GM13977 (cell line): ENCODE results near the gene DNAH2.

Source experiments
- DNase-seq: peaks from one replicate; pipeline ENCODE4 v3.0.0; 2012; ENCODE audit warnings: low spot score
- in situ Hi-C: fragments of 300-500 bp; cut with MboI; formaldehyde crosslinking; loops from one replicate; pipeline ENCODE4 v1.12.0; 2022; ENCODE audit warnings: low sequenced_read_pairs, low pct_unique_long_range_greater_than_20kb, mixed read lengths, inconsistent platforms; ENCODE audit not compliant: unreplicated experiment
- TF ChIP-seq, protein P1 (sequence below): IDR thresholded peaks from 2 replicates; pipeline ENCODE4 v1.5.1; 2012; ENCODE audit warnings: mild to moderate bottlenecking, control low read depth; ENCODE audit not compliant: insufficient read depth; ENCODE audit errors: extremely low read depth, missing control alignments

DNAH2 gene

DNA sequence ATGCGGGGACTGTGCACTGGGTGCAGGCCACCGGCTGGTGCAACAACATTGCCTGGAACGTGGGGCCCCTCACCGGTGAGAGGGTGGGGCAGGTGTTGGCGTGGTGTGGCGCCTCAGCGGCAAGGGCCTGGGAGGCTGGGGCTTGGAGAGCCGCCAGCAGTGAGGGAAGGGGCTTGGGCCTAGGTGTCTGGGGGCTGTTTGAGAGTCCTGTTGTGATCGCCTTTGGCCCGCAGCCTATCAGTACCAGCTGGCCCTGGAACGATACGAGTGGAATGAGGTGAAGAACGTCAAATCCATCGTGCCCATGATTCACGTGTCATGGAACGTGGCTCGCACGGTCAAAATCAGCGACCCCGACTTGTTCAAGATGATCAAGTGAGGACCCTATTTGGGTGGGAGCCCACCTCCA is 134.7 kb downstream of the DNAH2 start:
- TF ChIP-seq, protein P1, sequence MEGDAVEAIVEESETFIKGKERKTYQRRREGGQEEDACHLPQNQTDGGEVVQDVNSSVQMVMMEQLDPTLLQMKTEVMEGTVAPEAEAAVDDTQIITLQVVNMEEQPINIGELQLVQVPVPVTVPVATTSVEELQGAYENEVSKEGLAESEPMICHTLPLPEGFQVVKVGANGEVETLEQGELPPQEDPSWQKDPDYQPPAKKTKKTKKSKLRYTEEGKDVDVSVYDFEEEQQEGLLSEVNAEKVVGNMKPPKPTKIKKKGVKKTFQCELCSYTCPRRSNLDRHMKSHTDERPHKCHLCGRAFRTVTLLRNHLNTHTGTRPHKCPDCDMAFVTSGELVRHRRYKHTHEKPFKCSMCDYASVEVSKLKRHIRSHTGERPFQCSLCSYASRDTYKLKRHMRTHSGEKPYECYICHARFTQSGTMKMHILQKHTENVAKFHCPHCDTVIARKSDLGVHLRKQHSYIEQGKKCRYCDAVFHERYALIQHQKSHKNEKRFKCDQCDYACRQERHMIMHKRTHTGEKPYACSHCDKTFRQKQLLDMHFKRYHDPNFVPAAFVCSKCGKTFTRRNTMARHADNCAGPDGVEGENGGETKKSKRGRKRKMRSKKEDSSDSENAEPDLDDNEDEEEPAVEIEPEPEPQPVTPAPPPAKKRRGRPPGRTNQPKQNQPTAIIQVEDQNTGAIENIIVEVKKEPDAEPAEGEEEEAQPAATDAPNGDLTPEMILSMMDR = no peak
- in situ Hi-C loops = no loop called here
- no peak for DNase-seq

DNA sequence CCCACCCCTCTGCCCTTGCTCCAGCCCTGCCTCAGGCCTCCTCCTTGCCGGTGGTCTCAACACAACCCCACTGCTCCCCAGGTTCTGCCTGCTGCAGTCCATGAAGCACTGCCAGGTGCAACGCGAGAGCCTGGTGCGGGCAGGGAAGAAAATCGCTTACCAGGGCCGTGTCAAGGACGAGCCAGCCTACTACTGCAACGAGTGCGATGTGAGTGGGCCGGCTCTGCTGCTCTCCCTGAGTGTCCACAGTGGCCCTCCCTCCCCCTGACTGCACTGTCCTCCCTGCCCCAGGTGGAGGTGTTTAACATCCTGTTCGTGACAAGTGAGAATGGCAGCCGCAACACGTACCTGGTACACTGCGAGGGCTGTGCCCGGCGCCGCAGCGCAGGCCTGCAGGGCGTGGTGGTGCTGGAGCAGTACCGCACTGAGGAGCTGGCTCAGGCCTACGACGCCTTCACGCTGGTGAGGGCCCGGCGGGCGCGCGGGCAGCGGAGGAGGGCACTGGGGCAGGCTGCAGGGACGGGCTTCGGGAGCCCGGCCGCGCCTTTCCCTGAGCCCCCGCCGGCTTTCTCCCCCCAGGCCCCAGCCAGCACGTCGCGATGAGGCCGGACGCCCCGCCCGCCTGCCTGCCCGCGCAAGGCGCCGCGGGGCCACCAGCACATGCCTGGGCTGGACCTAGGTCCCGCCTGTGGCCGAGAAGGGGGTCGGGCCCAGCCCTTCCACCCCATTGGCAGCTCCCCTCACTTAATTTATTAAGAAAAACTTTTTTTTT is 135.6 kb downstream of the DNAH2 start:
- no peak for DNase-seq
- TF ChIP-seq, protein P1 = no peak
- in situ Hi-C loops = no loop called here

DNA sequence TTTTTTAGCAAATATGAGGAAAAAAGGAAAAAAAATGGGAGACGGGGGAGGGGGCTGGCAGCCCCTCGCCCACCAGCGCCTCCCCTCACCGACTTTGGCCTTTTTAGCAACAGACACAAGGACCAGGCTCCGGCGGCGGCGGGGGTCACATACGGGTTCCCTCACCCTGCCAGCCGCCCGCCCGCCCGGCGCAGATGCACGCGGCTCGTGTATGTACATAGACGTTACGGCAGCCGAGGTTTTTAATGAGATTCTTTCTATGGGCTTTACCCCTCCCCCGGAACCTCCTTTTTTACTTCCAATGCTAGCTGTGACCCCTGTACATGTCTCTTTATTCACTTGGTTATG is 136.1 kb downstream of the DNAH2 start:
- in situ Hi-C loops = no loop called here
- no peak for DNase-seq
- TF ChIP-seq, protein P1 = no peak

DNA sequence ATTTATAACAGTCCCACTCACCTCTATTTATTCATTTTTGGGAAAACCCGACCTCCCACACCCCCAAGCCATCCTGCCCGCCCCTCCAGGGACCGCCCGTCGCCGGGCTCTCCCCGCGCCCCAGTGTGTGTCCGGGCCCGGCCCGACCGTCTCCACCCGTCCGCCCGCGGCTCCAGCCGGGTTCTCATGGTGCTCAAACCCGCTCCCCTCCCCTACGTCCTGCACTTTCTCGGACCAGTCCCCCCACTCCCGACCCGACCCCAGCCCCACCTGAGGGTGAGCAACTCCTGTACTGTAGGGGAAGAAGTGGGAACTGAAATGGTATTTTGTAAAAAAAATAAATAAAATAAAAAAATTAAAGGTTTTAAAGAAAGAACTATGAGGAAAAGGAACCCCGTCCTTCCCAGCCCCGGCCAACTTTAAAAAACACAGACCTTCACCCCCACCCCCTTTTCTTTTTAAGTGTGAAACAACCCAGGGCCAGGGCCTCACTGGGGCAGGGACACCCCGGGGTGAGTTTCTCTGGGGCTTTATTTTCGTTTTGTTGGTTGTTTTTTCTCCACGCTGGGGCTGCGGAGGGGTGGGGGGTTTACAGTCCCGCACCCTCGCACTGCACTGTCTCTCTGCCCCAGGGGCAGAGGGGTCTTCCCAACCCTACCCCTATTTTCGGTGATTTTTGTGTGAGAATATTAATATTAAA is 136.7 kb downstream of the DNAH2 start:
- TF ChIP-seq, protein P1 = no peak
- no peak for DNase-seq
- in situ Hi-C loops = no loop called here

DNA sequence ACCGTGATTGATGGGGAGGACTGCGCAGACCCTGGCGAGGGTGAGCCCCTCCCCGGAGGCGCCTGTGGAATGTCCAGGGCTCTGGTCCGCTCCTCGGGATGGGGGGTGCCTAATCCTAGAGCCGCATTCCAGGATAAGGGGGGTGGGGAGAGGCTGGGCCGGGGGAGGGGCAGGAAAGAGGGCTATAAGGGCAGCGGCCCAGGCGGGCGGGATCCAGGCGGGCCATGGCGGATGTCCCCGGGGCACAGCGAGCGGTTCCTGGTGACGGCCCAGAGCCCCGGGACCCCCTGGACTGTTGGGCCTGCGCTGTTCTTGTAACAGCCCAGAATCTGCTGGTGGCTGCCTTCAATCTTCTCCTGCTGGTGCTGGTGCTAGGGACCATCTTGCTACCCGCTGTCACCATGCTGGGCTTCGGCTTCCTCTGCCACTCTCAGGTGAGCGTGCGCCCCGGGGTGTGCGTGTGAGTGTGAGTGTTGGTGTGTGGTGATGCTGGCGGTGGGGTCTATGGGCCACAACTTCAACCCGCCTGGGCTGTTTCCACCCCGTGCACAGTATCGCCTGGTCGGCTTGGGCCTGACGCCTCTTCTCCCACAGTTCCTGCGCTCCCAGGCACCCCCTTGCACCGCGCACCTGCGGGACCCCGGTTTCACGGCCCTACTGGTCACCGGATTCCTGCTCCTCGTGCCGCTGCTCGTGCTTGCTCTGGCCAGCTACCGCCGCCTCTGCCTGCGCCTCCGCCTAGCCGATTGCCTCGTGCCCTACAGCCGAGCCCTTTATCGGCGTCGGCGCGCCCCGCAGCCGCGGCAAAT is 137.5 kb downstream of the DNAH2 start, which contains the start of gene TMEM88:
TSS of gene TMEM88 (plus strand) at position 216 of the 809 bp plus-strand sequence. CDS start at position 225, 9 bp downstream.
- in situ Hi-C loops = no loop called here
- TF ChIP-seq, protein P1 = no peak
- no peak for DNase-seq

DNA sequence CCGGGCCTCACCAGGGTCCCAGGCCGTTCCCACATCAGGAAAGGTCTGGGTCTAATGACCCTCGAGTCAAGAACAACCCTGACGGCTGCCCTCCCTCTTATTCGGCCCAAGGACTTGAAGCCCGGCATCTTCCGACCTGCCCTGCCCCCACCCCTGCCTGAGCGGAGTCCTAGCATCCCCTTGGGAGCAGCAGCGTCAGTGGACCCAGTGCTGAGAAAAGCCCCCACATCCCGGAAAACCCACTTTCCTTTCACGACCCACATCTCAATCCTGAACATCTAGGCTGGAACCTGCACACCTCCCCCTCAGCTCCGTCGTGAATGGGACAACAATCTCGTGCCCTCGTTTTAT is 138.1 kb downstream of the DNAH2 start:
- DNase-seq = no peak
- TF ChIP-seq, protein P1 = no peak
- in situ Hi-C loops = no loop called here
